Transverse colon (tissue), 4 donors: ENCODE results near the gene ATOX1. TPM values are rescaled to one million over a fixed set of nuclear protein-coding genes. Genes with fewer than 3 reads are reported as not detected.

Experiments
- DNase-seq: peaks from one replicate; pipeline ENCODE4 v3.0.0-alpha.2; 2019
- H3K27ac ChIP-seq, 4 donors: fragments of 200-600 bp; sonication (generic); 2 replicates each; pipeline ENCODE4 v1.5.1; 2016 to 2018; ENCODE audit warnings: inconsistent platforms in 4 of 4
- H3K27me3 ChIP-seq: fragments of 200-600 bp; sonication (generic); 2 replicates; pipeline ENCODE4 v1.5.1; 2017; ENCODE audit warnings: inconsistent platforms
- H3K36me3 ChIP-seq, 4 donors: fragments of 200-600 bp; sonication (generic); 2 replicates each; pipeline ENCODE4 v1.5.1; 2017 to 2019; ENCODE audit warnings: inconsistent platforms in 4 of 4
- H3K4me1 ChIP-seq, 4 donors: fragments of 200-600 bp; sonication (generic); 2 replicates each; pipeline ENCODE4 v1.5.1; 2017 to 2020; ENCODE audit warnings: inconsistent platforms in 4 of 4
- H3K4me3 ChIP-seq, 4 donors: fragments of 200-600 bp; sonication (generic); 1 replicate in 1 of 4; 2 replicates in 3 of 4; pipeline versions ENCODE4 v1.5.1 to v1.6.1; 2017 to 2019; ENCODE audit warnings: inconsistent platforms in 4 of 4
- H3K9me3 ChIP-seq, 2 donors: fragments of 200-600 bp; sonication (generic); 2 replicates each; pipeline ENCODE4 v1.5.1; 2017 to 2019; ENCODE audit warnings: inconsistent platforms in 2 of 2
- CTCF ChIP-seq, 5 experiments: fragments of 200-600 bp in 3 of 5; fragments of 450-650 bp in 2 of 5; sonication (generic) in 3 of 5; IDR thresholded peaks; 1 replicate in 2 of 5; 2 replicates in 3 of 5; pipeline ENCODE4 v1.5.1; 2016 to 2017; ENCODE audit warnings: antibody characterized with exemption in 5 of 5, inconsistent platforms in 3 of 5, mild to moderate bottlenecking in 2 of 5, moderate library complexity in 1 of 5
- EP300 ChIP-seq: sonication (generic); formaldehyde crosslinking; IDR thresholded peaks from one replicate; pipeline ENCODE4 v1.6.1; 2017; ENCODE audit warnings: antibody characterized with exemption, low read depth
- POLR2A ChIP-seq: fragments of 450-650 bp; IDR thresholded peaks from one replicate; pipeline ENCODE4 v1.6.1; 2016; ENCODE audit warnings: antibody characterized with exemption, mild to moderate bottlenecking, moderate library complexity
- POLR2AphosphoS5 ChIP-seq, 3 donors: sonication (generic); formaldehyde crosslinking; IDR thresholded peaks; one replicate each; pipeline ENCODE4 v1.6.1; 2016; ENCODE audit warnings: antibody characterized with exemption in 3 of 3
- WGBS, 2 donors: methylation state at CpG; one replicate each; pipeline ENCODE4 v1.1.5; 2018; ENCODE audit warnings: low coverage in 1 of 2; 5-methylcytosine and 5-hydroxymethylcytosine counted together
- in situ Hi-C, 4 donors: fragments of 200-750 bp; cut with MboI; loops; one replicate each; pipeline versions ENCODE4 v1.15.0 to v1.15.1; 2017; ENCODE audit warnings: low sequenced_read_pairs in 3 of 4, low pct_ligation_motif_present in 1 of 4, low pct_unique_long_range_greater_than_20kb in 1 of 4
- intact Hi-C: fragments of 100-400 bp; cut with DNase I; formaldehyde crosslinking; loops from one replicate; pipeline ENCODE4 v1.15.1; 2023; ENCODE audit warnings: low total_unique reads
- total RNA-seq, 4 donors: library from RNA; depleted of rRNA; stranded (reverse); fragments of >200 nt; gene quantifications; one replicate each; pipeline ENCODE4 v1.1.0, GENCODE V29; 2016

ATOX1 gene
- total RNA-seq, 4 donors from 2014 or later, result 5.0 to 81.1 (median 31.7) TPM

- 94% methylated on average over 4 of the region's 4 CpGs; no CpG with 5 or more reads in 1 of the 2 donors for WGBS, 2 donors
- H3K27me3 ChIP-seq, result no peaks in the 10 kb centered on the region
- DNase-seq, result no peak
- intact Hi-C loops, result no loop called here
- no peak overlapping the region for H3K4me3 ChIP-seq
- TF ChIP-seq CTCF (IDR thresholded peaks at IDR 0.05) (no peak), EP300 (no peak), POLR2AphosphoS5 (IDR thresholded peaks at IDR 0.05) (no peak), POLR2A (no peak)
- no peak overlapping the region for H3K27ac ChIP-seq
- H3K4me1 ChIP-seq, result peaks cover 6 to 32% (median 14%) of the 10 kb centered on the region in 4 donors
- no peaks in the 10 kb centered on the region for H3K36me3 ChIP-seq
- in situ Hi-C loops, result loop anchor here in 1 of 4 donors (25.0 kb wide), 1 partner anchor 289 kb away; no protein-coding TSS in a partner anchor
- H3K9me3 ChIP-seq, result no peaks in the 10 kb centered on the region
Measured at GRCh38 chr5:151751593-151751992, 6.8 kb downstream of the ATOX1 start.

GRCh38 chr5:151751091-151751490 lies 7.3 kb downstream of the ATOX1 start:
- TF ChIP-seq POLR2A (no peak), EP300 (no peak), CTCF (IDR thresholded peaks at IDR 0.05) (no peak), POLR2AphosphoS5 (IDR thresholded peaks at IDR 0.05) (no peak)
- WGBS, 2 donors, result 60 to 96% methylated on average over 1 to 4 of the region's 4 CpGs
- no peak for DNase-seq
- Histone ChIP-seq H3K4me1 (peaks cover 4 to 32% (median 11%) of the 10 kb centered on the region in 4 donors), H3K27me3 (no peaks in the 10 kb centered on the region), H3K9me3 (no peaks in the 10 kb centered on the region), H3K4me3 (no peak overlapping the region), H3K36me3 (peaks cover 0 to 2% (median 0%) of the 10 kb centered on the region in 4 donors), H3K27ac (no peak overlapping the region)
- in situ Hi-C loops, result loop anchor here in 1 of 4 donors (25.0 kb wide), 1 partner anchor 289 kb away; no protein-coding TSS in a partner anchor
- intact Hi-C loops, result no loop called here

GRCh38 chr5:151750121-151750520 lies 8.3 kb downstream of the ATOX1 start:
- Histone ChIP-seq H3K9me3 (no peaks in the 10 kb centered on the region), H3K27me3 (no peaks in the 10 kb centered on the region), H3K27ac (peak overlapping the region; percentile 30 to 52 (median 44)), H3K36me3 (peaks cover 0 to 5% (median 0%) of the 10 kb centered on the region in 4 donors), H3K4me1 (peaks cover 0 to 30% (median 5%) of the 10 kb centered on the region in 4 donors), H3K4me3 (no peak overlapping the region)
- in situ Hi-C loops (loop anchor here in 1 of 4 donors (25.0 kb wide), 1 partner anchor 288 kb away; no protein-coding TSS in a partner anchor), intact Hi-C loops (no loop called here)
- no peak for DNase-seq
- 97 to 100% methylated on average over 2 to 4 of the region's 4 CpGs for WGBS, 2 donors
- TF ChIP-seq EP300 (no peak), POLR2AphosphoS5 (IDR thresholded peaks at IDR 0.05) (no peak), CTCF (IDR thresholded peaks at IDR 0.05) (no peak), POLR2A (no peak)

- DNase-seq, result peak; percentile 29
- 76 to 91% methylated on average over 1 to 7 of the region's 7 CpGs for WGBS, 2 donors
- intact Hi-C loops, result loop anchor here (10.0 kb wide), 1 partner anchor 300 kb away; the partner anchor contains the start of gene SLC36A1
Measured at GRCh38 chr5:151745071-151745705, 13.2 kb downstream of the ATOX1 start.

More at GRCh38 chr5:151745071-151745705, 13.2 kb downstream of the ATOX1 start:
- peak overlapping the region; percentile 7 to 57 (median 48) for H3K27ac ChIP-seq
- no peaks in the 10 kb centered on the region for H3K9me3 ChIP-seq
- TF ChIP-seq POLR2A (no peak), POLR2AphosphoS5 (IDR thresholded peaks at IDR 0.05) (no peak), EP300 (no peak), CTCF (IDR thresholded peaks at IDR 0.05) (no peak)
- in situ Hi-C loops, result loop anchor here in 3 of 4 donors (10.0 to 25.0 kb wide), 4 partner anchors 80 to 308 kb away; partner anchors contain the start of gene SLC36A1 (in 1 of the 3)
- no peaks in the 10 kb centered on the region for H3K27me3 ChIP-seq
- peaks cover 3 to 41% (median 10%) of the 10 kb centered on the region in 4 donors for H3K4me1 ChIP-seq
- H3K36me3 ChIP-seq, result peaks cover 0 to 5% (median 0%) of the 10 kb centered on the region in 4 donors
- H3K4me3 ChIP-seq, result no peak overlapping the region
